ENCODE results near the gene NOS1AP. TPM values are rescaled to one million over a fixed set of nuclear protein-coding genes. Genes with fewer than 3 reads are reported as not detected.

NOS1AP gene
- total and polyA plus RNA-seq, 9 of the 15 experiments (the other 6 are each of a cell fraction or from before 2014, with no cell fraction given), result 0.07 to 1.5 (median 0.22) TPM

GRCh38 chr1:162373541-162374260 lies 304.2 kb downstream of the NOS1AP start (continued):
- TF ChIP-seq HMBOX1 (IDR thresholded peaks at IDR 0.05) (no peak), RNF2 (IDR thresholded peaks at IDR 0.05) (no peak), RB1 (IDR thresholded peaks at IDR 0.05; ENCODE audit: low read depth) (no peak), SNRNP70 (optimal IDR thresholded peaks at IDR 0.05; ENCODE audit: low read depth, low read length) (no peak), RFX1 (IDR thresholded peaks at IDR 0.05) (peak; percentile 97), HNRNPK (IDR thresholded peaks at IDR 0.05; ENCODE audit: low read depth, low read length, poor library complexity, severe bottlenecking) (no peak), ERF (CRISPR knock-in tag; IDR thresholded peaks at IDR 0.05) (no peak), ATF3 (IDR thresholded peaks at IDR 0.05) (peak; percentile 29; the same call in 1 of the 2 replicates), ATF3 (CRISPR knock-in tag; conservative IDR thresholded peaks at IDR 0.05) (no peak), PRPF4 (IDR thresholded peaks at IDR 0.05; ENCODE audit: insufficient read depth, low read depth, low read length, poor library complexity, severe bottlenecking) (no peak), DEAF1 (CRISPR knock-in tag; IDR thresholded peaks at IDR 0.05) (no peak), SMAD3 (CRISPR knock-in tag; conservative IDR thresholded peaks at IDR 0.05) (no peak), CSDE1 (IDR thresholded peaks at IDR 0.05) (peak in 1 of 2 experiments; percentile 59; a peak in 1 of 4 replicates), ZNF324 (CRISPR knock-in tag; IDR thresholded peaks at IDR 0.05) (no peak), KDM5B (IDR thresholded peaks at IDR 0.05; ENCODE audit: insufficient replicate concordance, low read depth, low read length) (no peak), WHSC1 (IDR thresholded peaks at IDR 0.05; ENCODE audit: low read length) (no peak), POLR2B (IDR thresholded peaks at IDR 0.05; ENCODE audit: low read depth, partially characterized antibody) (no peak), CBX1 (IDR thresholded peaks at IDR 0.05; ENCODE audit: low read depth) (no peak), LARP7 (IDR thresholded peaks at IDR 0.05) (no peak)
- TF ChIP-seq, protein P1, sequence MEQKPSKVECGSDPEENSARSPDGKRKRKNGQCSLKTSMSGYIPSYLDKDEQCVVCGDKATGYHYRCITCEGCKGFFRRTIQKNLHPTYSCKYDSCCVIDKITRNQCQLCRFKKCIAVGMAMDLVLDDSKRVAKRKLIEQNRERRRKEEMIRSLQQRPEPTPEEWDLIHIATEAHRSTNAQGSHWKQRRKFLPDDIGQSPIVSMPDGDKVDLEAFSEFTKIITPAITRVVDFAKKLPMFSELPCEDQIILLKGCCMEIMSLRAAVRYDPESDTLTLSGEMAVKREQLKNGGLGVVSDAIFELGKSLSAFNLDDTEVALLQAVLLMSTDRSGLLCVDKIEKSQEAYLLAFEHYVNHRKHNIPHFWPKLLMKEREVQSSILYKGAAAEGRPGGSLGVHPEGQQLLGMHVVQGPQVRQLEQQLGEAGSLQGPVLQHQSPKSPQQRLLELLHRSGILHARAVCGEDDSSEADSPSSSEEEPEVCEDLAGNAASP (IDR thresholded peaks at IDR 0.05), result no peak
- TF ChIP-seq, protein P2, sequence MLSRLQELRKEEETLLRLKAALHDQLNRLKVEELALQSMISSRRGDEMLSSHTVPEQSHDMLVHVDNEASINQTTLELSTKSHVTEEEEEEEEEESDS (CRISPR knock-in tag; IDR thresholded peaks at IDR 0.05), result no peak
- TF ChIP-seq, protein P3, sequence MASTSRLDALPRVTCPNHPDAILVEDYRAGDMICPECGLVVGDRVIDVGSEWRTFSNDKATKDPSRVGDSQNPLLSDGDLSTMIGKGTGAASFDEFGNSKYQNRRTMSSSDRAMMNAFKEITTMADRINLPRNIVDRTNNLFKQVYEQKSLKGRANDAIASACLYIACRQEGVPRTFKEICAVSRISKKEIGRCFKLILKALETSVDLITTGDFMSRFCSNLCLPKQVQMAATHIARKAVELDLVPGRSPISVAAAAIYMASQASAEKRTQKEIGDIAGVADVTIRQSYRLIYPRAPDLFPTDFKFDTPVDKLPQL (IDR thresholded peaks at IDR 0.05; ENCODE audit: extremely low read depth, insufficient read length), result no peak
- TF ChIP-seq, protein P4, sequence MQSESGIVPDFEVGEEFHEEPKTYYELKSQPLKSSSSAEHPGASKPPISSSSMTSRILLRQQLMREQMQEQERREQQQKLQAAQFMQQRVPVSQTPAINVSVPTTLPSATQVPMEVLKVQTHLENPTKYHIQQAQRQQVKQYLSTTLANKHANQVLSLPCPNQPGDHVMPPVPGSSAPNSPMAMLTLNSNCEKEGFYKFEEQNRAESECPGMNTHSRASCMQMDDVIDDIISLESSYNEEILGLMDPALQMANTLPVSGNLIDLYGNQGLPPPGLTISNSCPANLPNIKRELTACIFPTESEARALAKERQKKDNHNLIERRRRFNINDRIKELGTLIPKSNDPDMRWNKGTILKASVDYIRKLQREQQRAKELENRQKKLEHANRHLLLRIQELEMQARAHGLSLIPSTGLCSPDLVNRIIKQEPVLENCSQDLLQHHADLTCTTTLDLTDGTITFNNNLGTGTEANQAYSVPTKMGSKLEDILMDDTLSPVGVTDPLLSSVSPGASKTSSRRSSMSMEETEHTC (IDR thresholded peaks at IDR 0.05), result no peak
